RCC 7860 (cell line): ENCODE measurements around the gene INPPL1.
"Not testable (repeated sequence)": the region's sequence is repeated elsewhere in the genome, so short reads cannot be mapped to it uniquely, and the experiment has no call there.

ENCODE experiments used
- DNase-seq: peaks from one replicate; pipeline ENCODE4 v3.0.0-alpha.2; 2015; ENCODE audit warnings: low spot score
- FAIRE-seq: peaks from 2 replicates; lab custom pipeline; 2012; peaks lifted over from hg19 to GRCh38; lab: Jason Lieb, UNC

Gene INPPL1

GRCh38 chr11:72224564-72225410, at the start of gene INPPL1:
TSS of gene INPPL1 (plus strand) at chr11:72224767. CDS start at chr11:72224985, 218 bp downstream.
- FAIRE-seq (no peak), DNase-seq (peak; percentile 6)

DNA sequence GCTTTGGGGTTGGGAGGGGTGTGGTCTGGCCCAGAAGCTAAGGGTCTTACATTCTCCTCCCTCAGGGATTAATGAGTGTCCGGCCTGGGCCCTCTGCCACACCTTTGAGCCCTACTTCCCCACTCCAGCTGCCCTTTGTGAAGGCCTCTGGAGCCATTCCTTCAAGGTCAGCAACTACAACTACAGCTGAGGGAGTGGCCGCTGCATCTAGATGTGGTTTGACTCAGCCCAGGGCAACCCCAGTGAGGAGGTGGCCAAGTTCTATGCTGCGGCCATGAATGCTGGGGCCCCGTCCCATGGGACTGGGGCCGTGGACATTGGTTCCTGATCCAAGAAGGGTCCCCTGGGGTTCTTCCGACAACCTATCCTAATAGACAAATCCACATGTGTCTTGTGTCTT, 46.9 kb upstream of the INPPL1 start:
- DNase-seq (no peak), FAIRE-seq (no peak)

GRCh38 chr11:72179049-72179803, 45.3 kb upstream of the INPPL1 start:
- no peak for FAIRE-seq
- no peak for DNase-seq

DNA sequence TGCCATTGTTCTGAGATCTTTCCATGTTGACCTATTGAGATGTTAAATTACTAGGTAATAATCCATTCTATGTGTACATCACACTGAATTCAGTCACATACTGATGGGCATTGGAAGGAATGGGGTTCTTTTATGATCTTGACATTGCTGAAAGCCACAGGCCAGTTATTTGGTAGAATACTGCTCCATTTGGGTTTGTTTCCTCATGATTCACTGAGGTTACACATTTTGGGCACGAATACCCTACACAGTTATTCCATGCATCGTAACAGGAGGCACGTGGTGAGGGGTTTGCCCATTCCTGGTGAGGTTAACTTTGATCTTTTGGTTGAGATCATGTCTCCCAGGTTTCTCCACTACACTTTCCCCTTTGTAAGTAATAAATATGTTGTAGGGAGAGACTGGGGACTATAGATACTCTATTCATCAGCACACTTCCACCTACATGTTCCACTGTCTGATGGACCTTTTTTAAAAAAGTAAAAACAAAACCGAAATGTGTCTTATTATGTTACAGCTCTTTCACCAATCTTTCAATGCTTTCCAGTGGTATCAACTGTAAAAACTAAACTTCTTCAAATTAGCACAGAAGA, 44.7 kb upstream of the INPPL1 start:
- DNase-seq (peak; percentile 35), FAIRE-seq (no peak)

DNA sequence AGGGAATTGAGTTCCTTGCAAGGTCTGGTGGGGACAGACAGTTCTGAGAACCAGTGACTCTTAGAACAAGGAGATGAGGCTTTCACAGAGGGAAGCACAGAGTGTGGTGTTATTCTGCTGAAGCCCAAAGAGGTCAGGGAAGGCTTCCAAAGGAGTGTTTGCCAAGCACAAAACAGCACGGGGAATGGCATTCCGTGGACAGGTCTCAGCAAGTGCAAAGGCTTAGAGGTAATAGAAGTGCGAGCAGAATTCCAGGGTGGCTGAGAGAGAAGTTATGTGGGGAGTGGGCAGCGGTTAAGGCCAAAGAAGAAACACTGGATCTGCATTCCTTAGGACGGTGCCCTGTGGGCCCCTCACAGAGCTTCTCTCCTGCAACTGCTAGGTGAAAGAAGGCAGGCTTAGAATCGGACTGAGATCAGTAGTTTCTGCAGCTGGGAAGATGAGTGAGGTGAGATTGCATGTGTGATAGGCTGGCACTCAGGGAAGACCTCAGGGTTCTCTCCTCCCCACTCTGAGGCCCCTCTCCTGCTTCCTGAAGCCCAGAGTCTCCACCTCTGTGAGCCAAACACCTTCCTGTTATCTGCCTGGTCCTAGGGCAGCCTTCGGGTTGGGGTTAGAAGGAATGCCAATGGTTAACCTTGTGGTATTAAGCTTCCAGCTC, 43.5 kb upstream of the INPPL1 start:
- DNase-seq, FAIRE-seq: not testable (repeated sequence)

DNA sequence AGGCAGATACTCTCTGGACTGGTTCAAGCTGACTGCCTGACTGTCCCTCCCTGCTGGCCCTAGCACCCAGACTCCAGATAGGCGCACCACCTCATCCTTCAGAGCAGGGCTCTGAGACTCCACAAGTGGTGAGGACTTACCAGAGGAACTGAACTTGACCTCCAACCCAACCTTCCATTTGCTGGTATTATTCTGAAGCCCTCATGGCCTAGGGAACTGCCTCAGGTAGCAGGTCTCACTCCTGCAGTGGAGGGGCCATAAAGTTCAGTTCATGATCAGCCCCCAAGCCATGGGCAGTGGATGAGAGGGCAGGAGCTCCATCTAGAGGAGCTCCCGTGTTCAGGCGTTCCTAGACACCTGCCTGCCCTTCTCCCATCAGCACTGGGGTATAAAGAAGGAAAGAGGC, 43.0 kb upstream of the INPPL1 start:
- FAIRE-seq (peak; percentile 88), DNase-seq (peak; percentile 41)

DNA sequence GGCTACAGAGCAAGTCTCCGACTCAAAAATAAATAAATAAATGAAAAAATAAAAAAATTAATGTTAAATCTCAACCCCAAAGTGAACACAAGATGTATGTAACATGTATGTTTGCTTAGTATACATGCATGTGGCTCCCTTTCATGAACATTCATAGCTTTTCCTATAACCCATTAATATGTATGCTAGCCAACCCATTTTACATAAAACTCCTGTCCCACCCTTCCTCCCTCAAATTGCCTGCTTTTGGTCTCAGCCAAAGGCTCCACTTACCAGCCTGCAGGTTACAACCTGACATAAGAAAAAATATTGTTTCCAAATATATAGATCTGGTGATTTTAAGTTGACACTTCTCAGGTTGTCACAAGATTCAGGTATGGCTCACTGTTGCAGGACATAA, 36.3 kb upstream of the INPPL1 start:
- DNase-seq (no peak), FAIRE-seq (no peak)

DNA sequence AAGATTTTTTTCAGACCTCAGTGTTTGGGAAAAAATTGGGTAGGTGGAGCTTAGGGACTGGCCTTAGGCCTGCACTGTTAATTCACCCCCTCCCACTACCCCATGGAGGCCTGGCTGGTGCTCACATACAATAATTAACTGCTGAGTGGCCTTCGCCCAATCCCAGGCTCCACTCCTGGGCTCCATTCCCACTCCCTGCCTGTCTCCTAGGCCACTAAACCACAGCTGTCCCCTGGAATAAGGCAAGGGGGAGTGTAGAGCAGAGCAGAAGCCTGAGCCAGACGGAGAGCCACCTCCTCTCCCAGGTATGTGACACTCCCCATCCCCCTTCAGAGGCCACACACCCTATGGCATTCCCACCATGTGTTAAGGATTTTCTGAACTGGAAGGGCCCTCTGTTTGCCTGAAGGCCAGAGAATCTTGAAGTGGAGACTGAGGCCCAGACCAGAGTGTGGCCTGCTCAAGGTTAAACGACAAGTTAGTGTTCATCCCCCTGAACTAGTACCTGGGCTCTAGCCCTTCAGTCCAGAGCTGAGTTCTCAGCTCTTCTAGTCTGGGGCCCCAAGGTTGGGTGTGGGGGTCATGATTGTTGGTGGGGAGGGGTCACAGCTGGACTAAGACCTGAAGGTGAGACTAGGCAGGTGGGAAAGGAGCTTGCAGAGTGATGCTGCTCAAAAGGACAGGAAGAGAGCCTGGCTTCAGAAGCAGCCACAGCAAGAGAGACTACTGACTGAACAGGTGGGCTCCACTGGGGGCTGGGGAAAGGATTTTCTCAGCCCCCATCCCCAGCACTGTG, 34.9 kb upstream of the INPPL1 start:
- peak; percentile 62 for DNase-seq
- peak; percentile 16 for FAIRE-seq

- FAIRE-seq = no peak
These were observed 33.9 kb upstream of the INPPL1 start for GRCh38 chr11:72190631-72191071.

GRCh38 chr11:72191961-72192381, 32.6 kb upstream of the INPPL1 start, which contains the start of gene FOLR1:
TSS of gene FOLR1 (plus strand) at chr11:72192140. CDS start at chr11:72192174, 34 bp downstream.
- DNase-seq (peak; percentile 61), FAIRE-seq (peak; percentile 55)

More at GRCh38 chr11:72190631-72191071, 33.9 kb upstream of the INPPL1 start:
- DNase-seq = no peak

GRCh38 chr11:72195518-72196270, 28.9 kb upstream of the INPPL1 start:
- DNase-seq (no peak), FAIRE-seq (no peak)

DNA sequence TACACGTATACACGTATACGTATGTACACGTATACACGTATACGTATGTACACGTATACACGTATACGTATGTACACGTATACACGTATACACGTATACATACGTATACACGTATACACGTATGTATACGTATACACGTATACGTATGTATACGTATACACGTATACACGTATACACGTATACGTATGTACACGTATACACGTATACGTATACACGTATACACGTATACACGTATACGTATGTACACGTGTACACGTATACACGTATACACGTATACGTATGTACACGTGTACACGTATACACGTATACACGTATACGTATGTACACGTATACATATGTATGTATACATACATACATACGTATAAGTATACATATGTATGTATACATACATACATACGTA, 23.1 kb upstream of the INPPL1 start:
- FAIRE-seq, DNase-seq: not testable (repeated sequence)

- no peak for DNase-seq
- no peak for FAIRE-seq
These were observed 22.0 kb upstream of the INPPL1 start for GRCh38 chr11:72202571-72202970.

- FAIRE-seq (no peak), DNase-seq (no peak)
These were observed 21.4 kb upstream of the INPPL1 start for GRCh38 chr11:72203163-72203562.

DNA sequence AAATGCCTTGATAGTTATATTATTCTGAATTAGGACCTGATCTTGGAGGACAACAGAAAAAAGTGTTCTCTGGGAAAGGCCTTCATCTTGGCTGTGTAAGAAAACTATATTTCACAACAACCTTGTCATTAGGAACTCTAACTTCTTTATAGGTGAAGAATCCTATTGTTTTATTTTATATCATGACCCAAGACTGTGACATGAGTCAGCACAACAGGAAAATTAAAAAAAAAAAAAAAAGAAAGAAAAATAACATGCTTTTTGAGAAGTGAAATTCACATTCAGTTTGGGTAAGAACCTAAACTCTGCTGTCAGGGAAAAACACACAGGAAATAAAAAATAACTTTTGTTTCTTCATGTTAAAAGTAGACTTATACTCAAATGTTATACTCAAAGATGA, 19.7 kb upstream of the INPPL1 start:
- DNase-seq = no peak

DNA sequence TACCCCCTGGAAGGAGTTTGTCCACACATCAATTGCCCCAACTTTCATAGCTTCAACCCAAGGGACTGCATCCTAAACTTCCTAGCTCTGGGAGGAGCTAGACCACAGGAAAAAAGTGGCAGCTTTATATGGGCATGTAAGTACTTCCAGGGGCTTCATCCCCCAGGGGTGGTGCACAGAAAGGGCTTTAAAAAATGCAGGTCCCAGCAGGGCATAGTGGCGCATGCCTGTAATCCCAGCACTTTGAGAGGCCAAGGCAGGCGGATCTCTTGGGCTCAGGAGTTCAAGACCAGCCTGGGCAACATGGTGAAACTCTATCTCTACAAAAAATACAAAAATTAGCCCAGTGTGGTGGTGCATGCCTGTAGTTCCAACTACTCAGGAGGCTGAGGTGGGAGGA, 17.8 kb upstream of the INPPL1 start:
- FAIRE-seq = not testable (repeated sequence)

More for the DNA sequence above, 19.7 kb upstream of the INPPL1 start:
- no peak for FAIRE-seq

DNA sequence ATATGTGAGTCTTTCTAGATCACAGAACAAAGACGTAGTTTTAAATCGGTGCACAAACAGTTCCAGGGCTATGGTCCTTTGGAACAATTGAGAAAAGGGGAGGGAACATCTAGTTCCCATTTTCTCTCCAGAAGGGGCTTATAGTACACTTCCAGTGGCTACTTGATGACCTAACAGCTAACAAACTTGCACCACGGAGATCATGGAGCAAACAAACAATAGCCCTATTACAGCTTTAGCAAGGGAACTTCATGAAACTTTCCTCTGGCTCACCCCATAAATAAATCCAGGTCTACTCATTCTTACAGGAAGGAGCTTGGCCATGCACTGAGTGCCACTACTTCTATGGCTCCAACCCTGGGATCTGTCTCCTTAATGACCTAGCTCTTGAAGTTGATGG, 16.3 kb upstream of the INPPL1 start:
- FAIRE-seq = no peak
- no peak for DNase-seq

More for the DNA sequence above, 17.8 kb upstream of the INPPL1 start:
- not testable (repeated sequence) for DNase-seq

GRCh38 chr11:72209101-72209500, 15.5 kb upstream of the INPPL1 start:
- FAIRE-seq (no peak), DNase-seq (no peak)

DNA sequence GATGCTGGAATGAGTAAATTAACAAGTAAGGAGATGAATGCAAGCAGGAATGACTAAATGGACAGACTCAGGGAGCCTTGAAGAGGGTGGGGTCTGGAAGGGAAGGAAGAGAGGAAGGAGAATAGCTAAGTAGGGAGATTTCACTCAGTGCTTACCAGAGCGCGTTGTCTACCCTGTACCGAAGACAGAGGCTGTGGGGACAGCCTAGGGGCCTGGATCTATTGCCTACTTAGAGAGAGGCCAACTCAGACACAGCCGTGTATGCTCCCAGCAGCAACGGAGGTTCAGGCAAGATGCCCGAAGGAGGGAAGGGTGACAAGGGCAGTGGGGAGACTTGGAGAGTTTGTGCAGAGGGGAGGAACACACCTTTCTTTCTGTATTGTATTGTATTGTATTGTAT, 7.9 kb upstream of the INPPL1 start, which contains the start of gene FOLR2:
Gene FOLR2 (plus strand): TSS at position 157 of the 400 bp plus-strand sequence. CDS start 1,791 bp downstream, outside the sequence.
- DNase-seq (no peak), FAIRE-seq (no peak)
